ENCODE measurements around the gene SYS1.
A peak's percentile ranks its signal among the peaks of the same experiment; 100 is the strongest.

Gene SYS1

GRCh38 chr20:45330476-45330875 lies 32.5 kb upstream of the SYS1 start:
- no peak for TF ChIP-seq CTCF (IDR thresholded peaks at IDR 0.05; ENCODE audit: low read depth, low read length)

GRCh38 chr20:45336530-45337366 lies 26.2 kb upstream of the SYS1 start:
- TF ChIP-seq CTCF (IDR thresholded peaks at IDR 0.05; ENCODE audit: low read depth, low read length), result no peak
- H3K4me3 ChIP-seq (ENCODE audit: low read depth, low read length), result no peak overlapping the region

More at GRCh38 chr20:45330476-45330875, 32.5 kb upstream of the SYS1 start:
- H3K4me3 ChIP-seq (ENCODE audit: low read depth, low read length), result no peak overlapping the region

- TF ChIP-seq CTCF (IDR thresholded peaks at IDR 0.05; ENCODE audit: low read depth, low read length), result no peak
- H3K4me3 ChIP-seq (ENCODE audit: low read depth, low read length), result no peak overlapping the region; the same call in 1 of the 2 replicates
These were observed 25.4 kb upstream of the SYS1 start for GRCh38 chr20:45337367-45338120.

GRCh38 chr20:45338121-45339030 lies 24.6 kb upstream of the SYS1 start:
- H3K4me3 ChIP-seq (ENCODE audit: low read depth, low read length), result peak overlapping the region; percentile 16; the same call in 1 of the 2 replicates
- no peak for TF ChIP-seq CTCF (IDR thresholded peaks at IDR 0.05; ENCODE audit: low read depth, low read length)

- TF ChIP-seq CTCF (IDR thresholded peaks at IDR 0.05; ENCODE audit: low read depth, low read length), result no peak
- H3K4me3 ChIP-seq (ENCODE audit: low read depth, low read length), result no peak overlapping the region
These were observed 23.9 kb upstream of the SYS1 start for GRCh38 chr20:45339084-45339483.

GRCh38 chr20:45339799-45340198 lies 23.2 kb upstream of the SYS1 start:
- TF ChIP-seq CTCF (IDR thresholded peaks at IDR 0.05; ENCODE audit: low read depth, low read length), result no peak

More at GRCh38 chr20:45339799-45340198, 23.2 kb upstream of the SYS1 start:
- H3K4me3 ChIP-seq (ENCODE audit: low read depth, low read length), result no peak overlapping the region

Measured in WI38 (cell line).